AG09309 (cell line): ENCODE data around the gene RPH3AL.
"Not testable (repeated sequence)": the region's sequence is repeated elsewhere in the genome, so short reads cannot be mapped to it uniquely, and the experiment has no call there.

Experiments
- DNase-seq: peaks from one replicate; pipeline ENCODE4 v3.0.0-alpha.2; 2010; ENCODE audit warnings: low read depth
- H3K4me3 ChIP-seq: 2 replicates; pipeline ENCODE4 v1.5.1; 2011; ENCODE audit warnings: mild to moderate bottlenecking, low read depth, low read length, moderate library complexity; ENCODE audit not compliant: control insufficient read depth
- CTCF ChIP-seq: IDR thresholded peaks from 2 replicates; pipeline ENCODE4 v1.5.1; 2011; ENCODE audit warnings: mild to moderate bottlenecking, low read depth, low read length, inconsistent platforms; ENCODE audit not compliant: insufficient read depth, control insufficient read depth; ENCODE audit errors: missing control alignments

The RPH3AL gene

GRCh38 chr17:205148-205669 lies 147.4 kb downstream of the RPH3AL start:
- no peak for TF ChIP-seq CTCF
- no peak for DNase-seq
- H3K4me3 ChIP-seq: no peak overlapping the region

- H3K4me3 ChIP-seq: no peak overlapping the region
- TF ChIP-seq CTCF: no peak
- DNase-seq: no peak
Measured at GRCh38 chr17:204427-205147, 148.0 kb downstream of the RPH3AL start.

GRCh38 chr17:202501-202951 lies 150.1 kb downstream of the RPH3AL start:
- TF ChIP-seq CTCF: no peak
- H3K4me3 ChIP-seq: no peak overlapping the region
- DNase-seq: no peak

- not testable (repeated sequence) for DNase-seq, H3K4me3 ChIP-seq
Measured at GRCh38 chr17:201736-202135, 150.9 kb downstream of the RPH3AL start.

GRCh38 chr17:201257-201656 lies 151.3 kb downstream of the RPH3AL start:
- not testable (repeated sequence) for DNase-seq, H3K4me3 ChIP-seq

- DNase-seq: no peak
- no peak overlapping the region for H3K4me3 ChIP-seq
- no peak for TF ChIP-seq CTCF
Measured at GRCh38 chr17:200586-200985, 152.0 kb downstream of the RPH3AL start.

GRCh38 chr17:199806-200545 lies 152.6 kb downstream of the RPH3AL start:
- TF ChIP-seq CTCF: no peak
- no peak overlapping the region for H3K4me3 ChIP-seq
- no peak for DNase-seq
